T1000 (cell line): Measurements from ENCODE around the gene TRAPPC2L.
"Not testable (repeated sequence)": the region's sequence is repeated elsewhere in the genome, so short reads cannot be mapped to it uniquely, and the experiment has no call there.

Experiments
- DNase-seq: peaks from one replicate; lab custom pipeline; 2025; ENCODE audit warnings: mixed read lengths; lab: John Stamatoyannopoulos, UW

The TRAPPC2L gene

GRCh38 chr16:88877564-88878289, 20.8 kb downstream of the TRAPPC2L start:
- DNase-seq, result no peak

GRCh38 chr16:88878356-88878755, 21.4 kb downstream of the TRAPPC2L start:
- DNase-seq, result no peak

- no peak for DNase-seq
These were observed 22.2 kb downstream of the TRAPPC2L start for GRCh38 chr16:88878967-88879787.

GRCh38 chr16:88879788-88880055, 22.8 kb downstream of the TRAPPC2L start:
- DNase-seq, result no peak

- DNase-seq, result no peak
These were observed 23.5 kb downstream of the TRAPPC2L start for GRCh38 chr16:88880226-88881006.

- DNase-seq, result no peak
These were observed 24.2 kb downstream of the TRAPPC2L start for GRCh38 chr16:88881007-88881615.

GRCh38 chr16:88881675-88882357, 24.9 kb downstream of the TRAPPC2L start:
- no peak for DNase-seq

- DNase-seq, result no peak
These were observed 25.6 kb downstream of the TRAPPC2L start for GRCh38 chr16:88882358-88883030.

- DNase-seq, result no peak
These were observed 26.4 kb downstream of the TRAPPC2L start for GRCh38 chr16:88883117-88883895.

- DNase-seq, result no peak
These were observed 27.0 kb downstream of the TRAPPC2L start for GRCh38 chr16:88883946-88884345.

- no peak for DNase-seq
These were observed 27.8 kb downstream of the TRAPPC2L start for GRCh38 chr16:88884569-88885271.

- no peak for DNase-seq
These were observed 28.9 kb downstream of the TRAPPC2L start for GRCh38 chr16:88885693-88886280.

- no peak for DNase-seq
These were observed 29.5 kb downstream of the TRAPPC2L start for GRCh38 chr16:88886420-88886844.

- DNase-seq, result no peak
These were observed 30.1 kb downstream of the TRAPPC2L start for GRCh38 chr16:88886845-88887521.

GRCh38 chr16:88888057-88888456, 31.1 kb downstream of the TRAPPC2L start:
- DNase-seq, result no peak

- DNase-seq, result no peak
These were observed 31.8 kb downstream of the TRAPPC2L start for GRCh38 chr16:88888461-88889387.

GRCh38 chr16:88889702-88890352, 32.9 kb downstream of the TRAPPC2L start:
- not testable (repeated sequence) for DNase-seq
